ENCODE results near the gene INPP5J.

DNA sequence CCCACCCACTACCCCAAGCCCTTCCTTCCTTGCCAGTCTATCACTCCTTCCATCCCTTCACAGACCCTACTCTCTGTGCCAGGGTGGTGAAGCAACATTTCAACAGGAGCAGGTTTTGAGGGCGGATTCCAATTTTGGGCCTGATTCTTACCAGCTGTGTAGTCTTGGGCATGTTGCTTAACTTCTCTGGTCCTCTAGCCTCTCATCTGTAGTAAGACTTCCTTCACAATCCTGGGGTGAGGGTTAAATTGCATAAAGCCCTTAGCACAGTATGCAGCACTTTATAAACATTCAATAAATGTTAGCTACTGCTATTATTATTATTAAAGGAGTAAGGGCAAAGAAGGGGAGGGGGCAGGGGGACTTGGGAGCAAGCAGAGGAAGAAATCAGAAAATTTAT is 32.2 kb downstream of the INPP5J start:
- TF ChIP-seq EZH2 (IDR thresholded peaks at IDR 0.05; ENCODE audit: borderline replicate concordance, insufficient read depth, low read length, poor library complexity, severe bottlenecking) (no peak), MXI1 (conservative IDR thresholded peaks at IDR 0.05; ENCODE audit: poor library complexity, severe bottlenecking) (no peak), POLR2AphosphoS5 (IDR thresholded peaks at IDR 0.05) (no peak), TAF1 (IDR thresholded peaks at IDR 0.05; ENCODE audit: low read depth) (no peak)
- TF ChIP-seq, protein P1, sequence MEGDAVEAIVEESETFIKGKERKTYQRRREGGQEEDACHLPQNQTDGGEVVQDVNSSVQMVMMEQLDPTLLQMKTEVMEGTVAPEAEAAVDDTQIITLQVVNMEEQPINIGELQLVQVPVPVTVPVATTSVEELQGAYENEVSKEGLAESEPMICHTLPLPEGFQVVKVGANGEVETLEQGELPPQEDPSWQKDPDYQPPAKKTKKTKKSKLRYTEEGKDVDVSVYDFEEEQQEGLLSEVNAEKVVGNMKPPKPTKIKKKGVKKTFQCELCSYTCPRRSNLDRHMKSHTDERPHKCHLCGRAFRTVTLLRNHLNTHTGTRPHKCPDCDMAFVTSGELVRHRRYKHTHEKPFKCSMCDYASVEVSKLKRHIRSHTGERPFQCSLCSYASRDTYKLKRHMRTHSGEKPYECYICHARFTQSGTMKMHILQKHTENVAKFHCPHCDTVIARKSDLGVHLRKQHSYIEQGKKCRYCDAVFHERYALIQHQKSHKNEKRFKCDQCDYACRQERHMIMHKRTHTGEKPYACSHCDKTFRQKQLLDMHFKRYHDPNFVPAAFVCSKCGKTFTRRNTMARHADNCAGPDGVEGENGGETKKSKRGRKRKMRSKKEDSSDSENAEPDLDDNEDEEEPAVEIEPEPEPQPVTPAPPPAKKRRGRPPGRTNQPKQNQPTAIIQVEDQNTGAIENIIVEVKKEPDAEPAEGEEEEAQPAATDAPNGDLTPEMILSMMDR (IDR thresholded peaks at IDR 0.05; ENCODE audit: poor library complexity, severe bottlenecking) = no peak
